Stimulated activated CD4-positive, alpha-beta T cell treated with anti-CD3 and anti-CD28 coated beads, Interleukin-2, amount 100 ng/mL, for 4 hours (primary cell): Measurements from ENCODE around the gene SLC6A16.
"Not testable (repeated sequence)": the region's sequence is repeated elsewhere in the genome, so short reads cannot be mapped to it uniquely, and the experiment has no call there.

Experiments
- DNase-seq: peaks from one replicate; pipeline ENCODE4 v3.0.0-alpha.2; 2020; ENCODE audit warnings: low read depth

SLC6A16 gene

DNA sequence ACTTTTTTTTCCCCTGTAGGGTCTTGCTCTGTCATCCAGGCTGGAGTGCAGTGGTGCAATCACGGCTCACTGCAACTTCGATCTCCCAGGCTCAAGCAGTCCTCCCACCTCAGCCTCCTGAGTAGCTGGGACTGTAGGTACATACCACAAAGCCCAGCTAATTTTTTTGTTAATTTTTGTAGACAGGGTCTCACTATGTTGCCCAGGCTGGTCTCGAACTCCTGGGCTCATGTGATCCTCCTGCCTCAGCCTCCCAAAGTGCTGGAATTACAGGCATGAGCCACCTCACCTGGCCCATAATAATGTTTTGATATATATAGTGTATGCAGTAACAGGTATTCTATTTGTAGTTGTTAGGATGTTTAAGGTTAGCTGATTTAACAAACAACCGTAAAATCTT, 6.2 kb upstream of the SLC6A16 start:
- DNase-seq: not testable (repeated sequence)

DNA sequence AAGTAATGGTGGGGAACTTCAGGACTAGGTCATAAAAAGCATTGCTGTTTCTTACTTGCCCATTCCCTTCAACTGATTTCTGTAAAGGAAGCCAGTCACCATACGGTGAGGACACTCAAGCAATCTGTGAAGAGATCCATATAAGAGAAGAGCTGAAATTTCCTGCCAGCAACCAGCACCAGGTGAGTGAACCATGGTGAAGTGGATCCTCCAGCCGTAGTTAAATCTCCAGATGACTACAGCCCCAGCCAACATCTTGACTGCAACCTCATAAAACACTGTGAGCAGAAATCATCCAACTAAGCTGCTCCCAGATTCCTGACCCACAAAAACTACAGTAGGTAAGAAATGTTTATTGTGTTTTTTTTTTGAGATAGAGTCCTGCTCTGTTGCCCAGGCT, 3.8 kb upstream of the SLC6A16 start:
- no peak for DNase-seq

DNA sequence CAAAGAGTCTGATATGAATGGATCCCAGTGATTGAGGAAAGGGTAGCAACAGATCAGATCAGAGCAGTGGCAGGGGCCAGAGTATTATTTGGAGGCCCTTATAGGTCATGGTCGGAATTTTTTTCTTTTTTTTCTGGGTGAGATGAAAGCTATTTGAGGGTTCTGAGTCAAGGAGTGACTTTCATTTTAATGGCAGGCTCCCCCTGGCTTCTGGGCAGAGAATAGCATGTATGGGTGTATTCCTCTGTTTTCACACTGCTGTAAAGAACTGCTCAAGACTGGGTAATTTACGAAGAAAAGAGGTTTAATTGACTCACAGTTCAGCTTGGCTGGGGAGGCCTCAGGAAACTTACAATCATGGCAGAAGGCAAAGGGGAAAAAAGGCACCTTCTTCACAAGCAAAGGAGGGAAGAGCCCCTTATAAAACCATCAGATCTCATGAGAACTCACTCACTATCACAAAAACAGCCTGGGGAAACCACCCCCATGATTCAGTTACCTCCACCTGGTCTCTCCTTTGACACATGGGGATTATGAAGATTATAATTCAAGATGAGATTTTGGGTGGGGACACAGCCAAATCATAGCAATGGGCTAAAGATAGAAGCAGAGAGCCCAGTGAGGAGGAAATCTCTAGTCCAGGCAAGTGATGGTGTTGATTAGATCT, 3.0 kb upstream of the SLC6A16 start:
- peak; percentile 38 for DNase-seq

GRCh38 chr19:49326165-49326704, 1.2 kb upstream of the SLC6A16 start:
- DNase-seq: no peak

DNA sequence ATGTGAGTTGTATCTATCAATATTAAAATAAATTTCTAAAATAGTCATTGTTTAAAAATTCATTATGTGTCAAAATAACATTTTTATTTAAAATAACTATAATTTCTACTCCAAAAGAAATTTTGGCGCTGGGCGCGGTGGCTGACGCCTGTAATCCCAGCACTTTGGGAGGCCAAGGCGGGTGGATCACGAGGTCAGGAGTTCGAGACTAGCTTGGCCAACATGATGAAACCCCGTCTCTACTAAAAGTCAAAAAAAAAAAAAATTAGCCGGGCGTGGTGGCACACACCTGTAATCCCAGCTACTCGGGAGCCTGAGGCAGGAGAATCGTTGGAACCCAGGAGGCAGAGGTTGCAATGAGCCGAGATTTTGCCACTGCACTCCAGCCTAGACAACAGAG, 765 bp upstream of the SLC6A16 start:
- DNase-seq: not testable (repeated sequence)

GRCh38 chr19:49318296-49318695, 6.7 kb downstream of the SLC6A16 start:
- DNase-seq: no peak

GRCh38 chr19:49316284-49316683, 8.7 kb downstream of the SLC6A16 start:
- DNase-seq: no peak

DNA sequence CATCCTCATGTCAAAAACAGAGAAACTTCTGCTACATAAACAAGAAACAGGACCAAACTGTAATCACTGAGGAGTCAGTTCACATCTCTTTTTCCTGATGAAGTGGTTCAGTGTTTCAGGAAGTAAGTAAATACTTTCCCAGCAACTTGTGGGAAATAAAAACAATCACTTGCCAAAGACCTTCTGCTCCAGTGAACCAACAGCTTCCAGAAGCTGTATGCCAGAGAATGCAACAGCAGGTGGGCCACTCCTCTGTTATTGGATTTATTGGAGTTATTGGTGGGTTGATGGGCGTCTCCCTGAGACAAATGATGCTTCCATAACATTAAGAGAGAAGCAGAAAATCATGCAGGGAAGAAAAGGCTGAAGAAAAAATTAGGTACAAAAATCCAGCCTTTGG, 9.9 kb downstream of the SLC6A16 start:
- DNase-seq: no peak

GRCh38 chr19:49309087-49309486, 15.9 kb downstream of the SLC6A16 start:
- DNase-seq: no peak

DNA sequence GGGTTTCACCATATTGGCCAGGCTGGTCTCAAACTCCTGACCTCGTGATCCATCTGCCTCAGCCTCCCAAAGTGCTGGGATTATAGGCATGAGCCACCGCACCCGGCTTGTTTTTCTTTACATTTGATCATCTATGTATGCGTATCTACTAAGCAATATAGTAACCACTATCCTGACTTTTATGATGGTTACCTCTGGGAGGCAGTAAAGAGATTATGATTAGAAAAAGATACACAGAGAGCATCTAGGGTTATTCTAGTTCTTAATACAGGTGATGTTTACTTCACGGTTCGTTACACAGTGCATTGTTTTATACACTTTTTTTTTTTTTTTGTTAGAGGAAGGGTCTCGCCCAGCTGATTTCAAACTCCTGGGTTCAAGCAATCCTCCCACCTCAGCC, 18.3 kb downstream of the SLC6A16 start:
- DNase-seq: not testable (repeated sequence)

DNA sequence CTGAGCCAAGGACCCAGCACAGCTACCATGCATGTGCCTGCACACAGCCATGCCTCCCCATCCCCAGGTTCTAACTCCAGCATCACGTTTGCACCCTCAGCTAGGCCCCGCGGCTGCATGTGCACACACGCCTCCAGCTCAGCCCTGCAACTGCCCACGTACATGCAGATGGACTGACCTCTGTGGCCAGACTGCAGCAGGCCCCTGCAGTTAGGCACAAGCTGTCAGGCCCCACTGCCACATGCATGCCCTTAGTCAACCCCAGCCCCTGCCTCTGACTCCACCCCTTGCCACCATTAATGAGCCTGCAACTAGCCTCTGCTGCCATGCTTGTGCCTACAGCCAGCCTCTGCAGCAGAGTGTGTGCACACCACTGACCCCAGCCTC, 23.1 kb downstream of the SLC6A16 start:
- no peak for DNase-seq

DNA sequence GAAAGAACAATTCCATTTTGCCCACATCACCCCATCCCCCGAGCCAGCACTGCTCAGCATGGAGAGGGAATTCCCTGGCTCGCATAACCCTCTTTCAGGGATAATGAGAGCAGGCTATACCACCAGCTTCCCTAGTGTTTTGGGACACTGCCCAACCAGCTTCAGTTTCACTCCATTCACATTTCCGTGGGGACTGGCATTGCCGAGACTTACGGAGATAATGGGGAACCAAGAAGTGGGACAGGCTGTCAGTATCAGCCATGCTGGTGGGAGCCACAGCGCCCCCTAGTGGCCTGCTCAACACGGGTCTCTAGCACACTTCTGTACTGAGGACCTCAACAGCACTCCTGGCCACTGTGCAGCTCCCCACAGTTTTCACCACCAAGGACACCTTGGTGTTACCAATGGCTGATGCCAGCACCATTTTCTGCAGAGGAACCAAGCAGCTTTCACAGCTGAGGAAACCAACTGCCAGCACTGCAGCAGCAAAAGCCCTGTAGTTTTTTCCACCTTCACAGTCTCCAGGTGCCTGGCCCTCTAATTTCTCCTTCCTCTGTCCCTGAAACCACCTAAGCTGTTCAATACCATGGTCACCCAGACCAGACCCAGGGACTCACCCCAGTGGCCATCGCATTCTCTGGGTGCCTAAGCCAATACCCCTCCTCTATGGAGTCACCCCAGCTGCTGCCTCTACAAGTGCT, 23.7 kb downstream of the SLC6A16 start:
- peak; percentile 62 for DNase-seq

GRCh38 chr19:49298653-49299052, 26.3 kb downstream of the SLC6A16 start:
- DNase-seq: not testable (repeated sequence)

DNA sequence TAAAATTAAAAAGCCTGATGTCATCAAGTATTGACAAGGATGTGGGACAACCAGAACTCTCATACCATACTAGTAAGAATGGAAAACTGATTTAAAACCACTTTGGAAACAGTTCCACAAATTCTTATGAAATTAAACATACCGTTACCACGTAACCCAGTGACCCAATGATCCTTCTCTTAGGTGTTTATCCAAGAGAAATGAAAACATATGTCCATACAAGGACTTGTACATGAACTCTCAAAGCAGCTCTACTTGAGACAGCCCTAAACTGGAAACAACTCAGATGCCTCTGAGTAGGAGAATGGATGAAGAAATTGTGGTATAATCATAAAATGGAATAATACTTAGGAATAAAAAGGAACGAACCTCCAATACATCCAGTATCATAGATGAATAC, 27.6 kb downstream of the SLC6A16 start:
- DNase-seq: no peak

- DNase-seq: no peak
Observed at GRCh38 chr19:49295208-49295880, 29.6 kb downstream of the SLC6A16 start.

GRCh38 chr19:49294401-49294800, 30.6 kb downstream of the SLC6A16 start:
- DNase-seq: no peak

- no peak for DNase-seq
Observed at GRCh38 chr19:49290517-49290916, 34.5 kb downstream of the SLC6A16 start.

DNA sequence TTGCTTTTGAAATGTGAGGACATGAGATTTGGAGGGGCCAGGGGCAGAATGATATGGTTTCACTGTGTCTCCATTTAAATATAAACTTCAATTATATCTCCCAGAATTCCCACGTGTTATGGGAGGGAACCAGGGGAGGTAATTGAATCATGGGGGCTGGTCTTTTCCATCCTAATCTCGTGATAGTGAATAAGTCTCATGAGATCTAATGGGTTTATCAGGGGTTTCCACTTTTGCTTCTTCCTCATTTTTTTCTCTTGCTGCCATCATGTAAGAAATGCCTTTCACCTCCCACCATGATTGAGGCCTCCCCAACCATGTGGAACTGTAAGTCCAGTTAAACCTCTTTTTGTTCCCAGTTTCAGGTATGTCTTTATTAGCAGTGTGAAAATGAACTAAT, 35.7 kb downstream of the SLC6A16 start:
- not testable (repeated sequence) for DNase-seq

- DNase-seq: not testable (repeated sequence)
Observed at GRCh38 chr19:49288205-49288604, 36.8 kb downstream of the SLC6A16 start.

GRCh38 chr19:49287141-49287770, 37.7 kb downstream of the SLC6A16 start:
- no peak for DNase-seq

DNA sequence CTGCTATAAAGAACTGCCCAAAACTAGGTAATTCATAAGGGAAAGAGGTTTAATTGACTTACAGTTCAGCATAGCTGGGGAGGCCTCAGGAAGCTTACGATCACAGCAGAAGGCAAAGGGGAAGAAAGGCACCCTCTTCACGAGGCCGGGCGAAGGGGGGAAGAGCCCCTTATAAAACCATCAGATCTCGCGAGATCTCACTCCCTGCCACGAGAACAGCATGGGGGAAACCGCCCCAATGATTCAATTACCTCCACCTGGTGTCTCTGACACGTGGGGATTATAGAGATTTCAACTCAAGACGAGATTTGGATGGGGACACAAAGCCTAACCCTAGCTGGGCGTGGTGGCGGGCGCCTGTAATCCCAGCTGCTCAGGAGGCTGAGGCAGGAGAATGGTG, 42.8 kb downstream of the SLC6A16 start:
- no peak for DNase-seq

DNA sequence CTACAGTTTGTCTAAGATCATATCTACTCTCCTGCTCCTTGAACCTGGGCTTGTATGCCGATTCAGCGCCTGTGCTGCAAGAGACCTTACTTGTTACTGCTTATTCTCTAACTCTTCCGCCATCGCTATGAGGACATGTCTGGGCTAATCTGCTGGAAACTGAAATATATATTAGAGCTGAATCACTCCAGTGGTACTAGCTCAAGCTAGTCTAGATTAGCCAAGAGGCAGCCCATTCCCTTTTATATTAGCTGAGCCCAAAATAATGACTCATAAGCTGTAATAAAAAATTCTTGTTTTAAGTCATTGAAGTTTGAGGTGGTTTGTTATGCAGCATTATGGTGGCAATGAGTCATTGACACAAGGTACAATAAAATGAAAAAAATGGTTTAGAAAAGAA, 52.8 kb downstream of the SLC6A16 start:
- DNase-seq: no peak
